IPS-NIHi7 (cell line): ENCODE measurements around the gene ARL15.

Source experiments
- DNase-seq: peaks from one replicate; pipeline ENCODE4 v3.0.0; 2012; ENCODE audit warnings: mixed read lengths; ENCODE audit errors: extremely low spot score

ARL15 gene

GRCh38 chr5:54040018-54040417, 270.4 kb downstream of the ARL15 start:
- DNase-seq: no peak

- no peak for DNase-seq
These were observed 273.2 kb downstream of the ARL15 start for GRCh38 chr5:54037205-54037604.

DNA sequence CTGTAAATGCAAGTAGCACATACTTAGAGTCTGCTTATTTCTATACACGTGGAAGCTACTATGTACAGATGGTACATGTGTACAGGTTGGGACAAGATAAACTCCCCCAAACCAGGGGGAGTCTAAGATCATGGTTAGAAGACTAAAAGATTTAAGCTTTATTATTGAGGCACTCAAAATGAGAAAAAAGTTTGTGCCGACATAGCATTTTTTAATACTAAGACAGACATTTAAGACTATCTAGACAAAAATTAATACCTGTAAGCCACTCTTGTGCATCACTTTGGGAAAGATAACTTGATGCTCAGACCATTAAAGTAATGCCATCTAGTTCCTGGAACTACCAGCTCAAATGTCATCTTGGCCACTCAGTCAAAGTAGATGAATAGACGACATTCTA, 279.4 kb downstream of the ARL15 start:
- DNase-seq: no peak

DNA sequence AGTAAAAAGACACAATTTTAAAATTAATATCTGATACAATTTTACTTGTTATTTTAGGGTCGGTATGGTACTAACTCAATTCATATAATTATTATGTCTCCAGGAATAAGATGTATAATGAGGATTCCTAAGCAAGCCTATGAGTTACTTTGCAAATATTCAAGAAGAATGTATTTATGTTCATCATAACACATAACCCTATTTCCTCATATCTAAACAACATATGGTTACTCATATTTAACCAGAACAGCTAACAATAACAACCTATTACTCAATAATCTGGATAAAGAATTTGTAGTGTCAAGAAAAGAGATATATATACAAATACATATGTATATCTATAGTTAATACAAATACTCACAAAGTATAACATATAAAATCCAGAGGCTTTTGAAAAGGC, 285.9 kb downstream of the ARL15 start:
- no peak for DNase-seq

GRCh38 chr5:54022223-54022622, 288.1 kb downstream of the ARL15 start:
- no peak for DNase-seq

GRCh38 chr5:54021431-54022164, 288.8 kb downstream of the ARL15 start:
- no peak for DNase-seq

- peak; percentile 56 for DNase-seq
These were observed 291.9 kb downstream of the ARL15 start for GRCh38 chr5:54018438-54018837.

GRCh38 chr5:54017580-54017979, 292.8 kb downstream of the ARL15 start:
- DNase-seq: no peak

GRCh38 chr5:54013556-54014194, 296.7 kb downstream of the ARL15 start:
- DNase-seq: no peak

DNA sequence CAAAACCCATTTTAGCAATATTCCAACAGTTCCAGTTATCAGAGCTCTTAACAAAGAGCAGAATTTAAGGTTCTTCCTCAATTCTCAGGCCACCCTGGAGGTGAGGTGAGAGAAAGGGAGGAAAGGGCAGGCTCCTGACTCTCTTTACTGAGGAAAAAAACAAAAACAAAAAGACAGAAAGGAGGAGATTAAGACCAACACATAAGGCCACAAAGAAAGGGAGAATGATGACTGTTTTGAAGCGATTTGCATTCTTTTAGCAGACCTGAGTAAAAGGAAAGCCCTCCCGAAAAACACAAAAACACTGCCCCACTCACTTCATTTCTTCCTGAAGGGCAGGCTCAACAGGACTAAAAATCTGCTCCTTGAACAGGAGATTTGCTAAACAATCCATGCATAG, 300.5 kb downstream of the ARL15 start:
- no peak for DNase-seq

- no peak for DNase-seq
These were observed 301.0 kb downstream of the ARL15 start for GRCh38 chr5:54009357-54009756.

GRCh38 chr5:54007827-54008777, 302.3 kb downstream of the ARL15 start:
- DNase-seq: no peak

- no peak for DNase-seq
These were observed 305.7 kb downstream of the ARL15 start for GRCh38 chr5:54004697-54005096.

- DNase-seq: no peak
These were observed 307.6 kb downstream of the ARL15 start for GRCh38 chr5:54002779-54003178.

DNA sequence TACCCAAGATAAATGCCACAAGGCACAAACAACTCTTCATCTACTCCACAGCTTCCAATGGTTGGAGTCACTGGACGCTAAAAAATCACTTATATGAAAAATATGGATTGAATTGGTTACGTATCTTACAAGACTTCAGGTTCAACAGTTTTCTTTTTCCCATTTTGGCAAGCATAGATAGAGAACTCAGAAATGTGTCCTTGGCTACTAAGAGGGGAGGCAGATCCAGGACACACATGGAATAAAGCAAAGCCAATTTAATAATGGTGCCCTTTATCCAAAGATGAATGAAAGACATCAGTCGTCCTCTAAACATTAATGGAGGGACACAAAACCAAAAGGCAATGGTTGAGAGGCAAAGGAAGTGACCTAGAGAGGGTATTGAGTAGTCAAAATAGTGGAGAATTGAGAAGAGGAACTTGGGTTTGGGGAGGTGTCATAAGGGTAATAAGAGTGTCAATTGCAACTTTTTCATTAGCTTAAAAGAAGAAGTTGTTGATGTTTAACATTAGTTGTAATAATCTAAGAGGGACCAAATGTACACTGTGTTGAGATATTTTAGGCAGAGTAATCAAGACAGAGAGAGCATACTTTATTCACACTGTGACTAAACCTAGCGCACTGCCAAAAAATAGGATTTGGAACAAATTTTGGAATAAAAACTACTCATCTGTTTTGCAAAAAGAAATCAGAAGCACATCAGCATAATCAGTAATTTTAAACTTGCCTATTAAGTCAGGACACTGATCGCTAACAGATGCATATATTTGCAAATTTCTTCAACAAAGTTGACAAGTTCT, 308.2 kb downstream of the ARL15 start:
- DNase-seq: no peak

GRCh38 chr5:54000011-54000410, 310.4 kb downstream of the ARL15 start:
- DNase-seq: no peak

GRCh38 chr5:53997736-53998627, 312.4 kb downstream of the ARL15 start:
- DNase-seq: peak; percentile 42

GRCh38 chr5:53996008-53996407, 314.4 kb downstream of the ARL15 start:
- DNase-seq: no peak

- no peak for DNase-seq
These were observed 316.2 kb downstream of the ARL15 start for GRCh38 chr5:53994148-53994547.

- no peak for DNase-seq
These were observed 318.4 kb downstream of the ARL15 start for GRCh38 chr5:53991942-53992341.

DNA sequence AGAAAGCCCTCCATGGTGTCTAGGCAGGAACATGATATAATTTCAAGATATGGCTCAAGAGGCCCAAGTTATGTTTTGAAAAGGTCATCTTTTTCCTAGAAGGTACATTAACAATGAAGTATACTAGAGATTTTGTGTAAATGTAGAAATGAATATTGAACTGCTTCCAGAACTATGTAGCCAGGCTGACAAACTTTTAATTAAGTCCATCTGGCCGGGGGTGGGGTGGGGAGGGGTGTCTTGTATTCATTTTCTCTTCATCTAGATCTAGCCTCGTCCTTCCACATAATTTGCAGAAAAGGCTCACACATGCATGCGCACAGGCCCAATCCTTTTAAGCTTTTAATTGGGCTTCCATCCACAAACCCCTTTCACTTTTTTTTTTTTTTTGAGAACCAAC, 323.3 kb downstream of the ARL15 start:
- DNase-seq: no peak
